ENCODE data around the gene C10orf143.
"Not testable (repeated sequence)": the region's sequence is repeated elsewhere in the genome, so short reads cannot be mapped to it uniquely, and the experiment has no call there.

The C10orf143 gene

DNA sequence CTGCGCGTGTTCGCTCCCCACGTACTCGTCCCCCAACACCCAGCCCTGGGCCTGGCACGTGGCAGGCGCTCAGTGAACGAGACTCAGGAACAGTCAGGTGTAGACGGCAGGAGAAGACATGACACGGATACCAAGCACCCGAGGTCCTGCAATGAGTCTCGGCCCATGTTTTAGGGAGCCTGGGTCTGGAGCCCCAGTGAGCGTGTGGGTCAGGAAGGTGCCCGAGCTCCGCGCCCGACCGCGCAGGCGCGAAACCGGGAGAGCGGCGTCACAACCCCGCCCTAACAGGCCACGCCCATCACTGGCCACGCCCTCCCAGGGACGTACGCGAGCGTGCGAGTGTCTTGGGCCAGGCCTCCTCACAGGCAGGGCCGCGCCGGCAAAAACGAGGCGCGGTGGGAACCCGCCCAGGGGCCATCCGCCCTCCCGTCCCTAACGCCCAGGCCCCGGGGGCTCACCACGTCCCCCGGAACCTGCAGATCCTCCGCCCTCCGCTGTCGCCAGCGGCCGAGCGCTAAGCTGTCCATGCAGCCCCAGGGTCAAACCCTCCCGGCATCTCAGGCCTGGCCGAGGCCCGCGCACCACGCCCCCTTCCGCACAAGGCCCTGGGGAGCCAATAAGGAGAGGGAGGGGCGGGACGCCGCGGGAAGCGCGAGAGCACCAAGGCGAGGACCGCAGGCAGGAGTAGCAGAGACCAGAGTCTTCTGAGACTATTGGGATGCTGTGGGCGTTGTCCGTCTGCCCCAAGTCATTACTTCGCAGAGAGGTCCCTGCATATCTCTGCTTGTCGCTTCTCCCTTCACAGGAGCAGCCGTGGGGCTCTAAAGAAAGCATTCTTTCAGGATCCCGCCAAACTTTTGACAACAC, at the start of gene C10orf143:
Gene C10orf143, minus strand, starts transcription at position 585 of the 867 bp plus-strand sequence. Its CDS starts 58 bp downstream, at position 527.
- peak; percentile 64 for DNase-seq

DNA sequence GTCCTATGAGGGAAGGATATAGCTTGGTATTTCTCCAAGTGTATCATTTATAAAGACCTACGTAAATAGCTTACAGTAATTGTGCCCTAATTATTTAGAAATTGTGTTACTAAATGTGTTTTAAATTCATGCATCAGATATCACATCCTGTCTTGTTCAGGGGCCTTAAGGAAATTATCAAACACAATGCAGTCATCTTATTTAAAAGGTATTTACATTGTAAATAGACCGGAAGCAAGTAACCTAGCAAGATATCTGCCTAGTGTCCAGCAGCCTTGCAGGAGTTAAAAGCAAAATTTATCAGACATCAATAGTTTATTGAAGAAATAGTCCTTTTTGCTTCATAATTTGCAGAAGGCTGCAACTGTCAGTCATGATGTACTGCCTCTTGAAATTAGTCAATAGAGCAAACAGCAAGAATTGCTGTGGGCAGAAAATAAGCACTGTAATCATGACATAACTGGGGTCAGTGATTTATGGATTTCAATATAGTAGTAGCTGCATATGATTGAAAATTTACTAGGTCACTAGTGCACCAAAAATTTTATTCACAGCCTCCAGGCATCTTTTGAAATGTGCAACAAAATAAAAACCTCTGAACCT, 48.7 kb upstream of the C10orf143 start:
- no peak for DNase-seq

DNA sequence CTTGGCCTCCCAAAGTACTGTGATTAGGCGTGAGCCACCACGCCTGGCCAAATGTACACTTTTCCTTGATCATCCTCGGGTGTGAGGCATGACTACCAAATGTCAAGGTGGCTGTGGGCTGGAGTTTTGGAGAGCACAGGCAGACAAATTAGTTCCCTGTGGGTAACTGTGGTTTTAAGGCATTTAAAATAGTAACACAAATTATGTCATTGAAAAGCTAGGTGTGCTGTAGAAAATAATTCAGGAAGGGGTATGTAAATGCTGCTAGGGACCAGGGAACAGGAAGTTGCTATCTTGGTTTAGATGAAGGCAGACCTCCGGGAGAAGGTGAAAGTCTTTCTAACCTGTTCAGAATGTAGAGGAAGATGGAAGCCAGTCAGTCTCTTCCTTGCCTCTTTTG, 35.4 kb upstream of the C10orf143 start:
- no peak for DNase-seq

DNA sequence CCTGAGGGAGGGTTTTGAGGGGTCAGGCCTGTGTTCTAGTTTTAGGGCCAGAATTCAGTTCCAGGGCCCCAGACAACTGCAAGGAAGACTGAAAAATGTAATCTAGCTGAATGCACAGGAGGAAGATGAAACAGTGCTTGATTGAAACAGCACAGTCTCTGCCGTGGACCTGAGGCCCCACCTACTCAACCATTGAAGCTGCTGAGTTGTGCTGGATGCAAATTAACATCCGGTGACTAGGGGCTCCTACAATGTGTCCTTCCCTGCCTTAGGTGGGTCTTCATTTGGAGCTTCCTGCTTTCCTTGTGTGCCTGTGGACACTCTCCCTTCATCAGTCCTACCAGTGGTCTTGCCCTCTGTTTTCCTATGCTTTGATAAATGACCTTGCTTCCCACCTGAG, 31.2 kb upstream of the C10orf143 start:
- no peak for DNase-seq

DNA sequence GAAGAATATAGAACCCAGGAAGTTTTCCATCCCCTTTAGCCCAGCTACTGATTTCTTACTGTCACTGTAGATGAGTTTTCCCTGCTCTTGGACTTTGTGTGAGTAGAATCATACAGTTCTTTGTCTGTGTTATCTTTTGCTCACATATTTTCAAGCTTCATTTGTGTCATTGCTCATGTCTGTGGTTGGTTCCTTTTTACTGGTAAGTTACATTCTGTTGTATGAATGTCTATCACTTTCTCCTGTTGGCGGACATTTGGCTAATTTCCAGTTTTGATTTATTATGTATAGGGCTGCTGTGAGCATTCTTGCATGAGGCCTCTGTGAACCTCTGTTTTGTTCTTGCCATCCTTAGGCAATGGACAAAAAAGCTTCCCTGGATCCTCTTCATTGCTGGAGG, 30.8 kb upstream of the C10orf143 start:
- DNase-seq = no peak

DNA sequence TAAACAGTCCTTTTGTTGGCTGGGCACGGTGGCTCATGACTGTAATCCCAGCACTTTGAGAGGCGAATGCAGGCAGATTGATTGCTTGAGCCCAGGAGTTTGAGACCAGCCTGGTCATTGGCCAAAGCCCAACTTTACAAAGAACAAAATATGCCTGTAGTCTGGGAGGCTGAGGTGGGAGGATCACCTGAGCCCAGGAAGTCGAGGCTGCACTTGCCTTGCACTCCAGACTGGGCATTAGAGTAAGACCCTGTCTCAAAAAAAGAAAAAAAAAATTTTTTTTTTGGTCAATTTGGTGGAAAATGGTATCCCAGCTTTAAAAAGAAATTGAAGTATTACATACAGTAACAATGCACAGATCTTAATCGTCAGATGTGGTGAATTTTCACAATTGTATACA, 30.4 kb upstream of the C10orf143 start:
- DNase-seq = no peak

DNA sequence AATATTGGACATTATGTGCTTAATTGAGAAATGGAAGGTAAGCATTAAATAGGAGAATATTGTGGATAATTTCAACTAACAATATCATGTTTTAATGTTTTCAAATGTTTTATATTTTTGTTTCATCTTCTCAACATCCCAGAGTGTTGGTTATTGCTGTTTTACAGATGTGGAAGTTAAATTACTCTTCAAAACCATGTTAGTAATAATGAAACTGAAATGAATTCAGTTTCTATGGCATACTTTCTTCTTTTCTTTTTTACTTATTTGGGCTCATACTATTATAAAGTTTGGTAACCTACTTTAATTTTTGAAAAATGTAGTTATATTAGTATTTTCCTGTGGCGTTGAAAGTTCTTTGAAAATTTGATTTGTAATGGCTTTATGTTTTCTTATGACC, 29.8 kb upstream of the C10orf143 start:
- no peak for DNase-seq

DNA sequence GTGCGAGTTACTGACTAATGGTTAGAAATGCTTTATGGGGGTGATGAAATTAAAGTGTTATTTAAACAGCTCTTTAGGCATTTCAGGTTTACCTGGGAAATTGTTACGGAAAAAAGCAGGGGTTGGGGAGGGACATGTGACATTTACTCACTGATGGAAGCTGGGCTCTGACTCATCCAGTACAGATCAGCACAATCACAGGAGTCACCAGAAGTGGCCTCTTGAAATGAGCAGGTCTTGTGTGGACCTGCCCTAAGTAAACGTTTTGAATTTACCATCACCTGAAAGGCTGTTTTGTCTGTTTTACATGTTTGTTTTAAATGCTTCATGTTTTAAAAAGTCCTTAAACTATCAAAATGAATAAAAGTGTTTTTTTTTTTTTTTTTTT, 27.8 kb upstream of the C10orf143 start:
- no peak for DNase-seq

DNA sequence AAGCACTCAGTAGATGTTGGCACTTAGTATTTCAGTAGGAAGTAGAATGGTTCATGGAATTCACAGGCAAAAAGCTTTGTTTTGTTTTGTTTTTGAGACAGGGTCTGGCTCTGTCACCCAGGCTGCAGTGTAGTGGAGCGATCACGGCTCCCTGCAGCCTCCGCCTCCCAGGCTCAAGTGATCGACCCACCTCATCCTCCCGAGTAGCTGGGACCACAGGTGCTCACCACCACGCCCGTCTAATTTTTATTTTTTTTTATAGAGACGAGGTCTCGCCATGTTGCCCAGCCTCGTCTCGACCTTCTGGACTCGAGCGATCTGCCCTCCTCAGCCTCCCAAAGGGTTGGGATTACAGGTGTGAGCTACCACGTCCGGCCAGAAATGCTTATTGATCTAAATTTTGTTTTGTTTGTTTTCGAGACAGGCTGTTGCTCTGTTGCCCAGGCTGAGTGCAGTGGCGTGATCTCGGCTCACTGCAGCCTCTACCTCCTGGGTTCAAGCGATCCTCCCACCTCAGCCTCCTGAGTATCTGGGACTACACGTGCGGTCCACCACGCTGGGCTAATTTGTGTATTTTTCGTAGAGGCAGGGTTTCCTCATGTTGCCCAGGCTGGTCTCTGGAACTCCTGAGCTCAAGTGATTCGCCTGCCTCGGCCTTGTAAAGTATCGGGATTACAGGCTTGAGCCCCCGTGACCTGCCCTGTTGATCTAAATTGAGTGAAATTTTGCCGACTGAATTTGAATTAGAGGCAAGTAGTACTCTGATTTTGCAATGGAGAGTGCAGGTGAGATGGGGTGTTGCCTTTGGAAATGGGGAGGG, 27.2 kb upstream of the C10orf143 start:
- no peak for DNase-seq

DNA sequence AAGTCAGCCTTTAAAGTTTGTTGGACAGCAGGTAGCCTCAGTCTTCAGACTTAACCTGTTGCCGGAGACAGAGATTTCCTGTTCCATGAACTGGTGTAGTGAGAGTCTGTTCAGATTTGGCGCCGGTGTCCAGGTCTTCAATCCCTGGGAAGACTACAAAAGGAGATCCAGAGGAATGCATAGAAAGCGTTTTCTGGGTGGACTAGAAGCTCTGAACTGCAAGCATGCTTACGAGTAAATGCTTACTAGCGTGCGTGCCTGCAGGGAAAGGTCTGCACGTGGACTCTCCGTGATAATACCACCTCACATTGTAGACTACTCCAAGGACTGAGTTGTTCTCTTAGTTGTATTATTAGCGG, 26.4 kb upstream of the C10orf143 start:
- no peak for DNase-seq

DNA sequence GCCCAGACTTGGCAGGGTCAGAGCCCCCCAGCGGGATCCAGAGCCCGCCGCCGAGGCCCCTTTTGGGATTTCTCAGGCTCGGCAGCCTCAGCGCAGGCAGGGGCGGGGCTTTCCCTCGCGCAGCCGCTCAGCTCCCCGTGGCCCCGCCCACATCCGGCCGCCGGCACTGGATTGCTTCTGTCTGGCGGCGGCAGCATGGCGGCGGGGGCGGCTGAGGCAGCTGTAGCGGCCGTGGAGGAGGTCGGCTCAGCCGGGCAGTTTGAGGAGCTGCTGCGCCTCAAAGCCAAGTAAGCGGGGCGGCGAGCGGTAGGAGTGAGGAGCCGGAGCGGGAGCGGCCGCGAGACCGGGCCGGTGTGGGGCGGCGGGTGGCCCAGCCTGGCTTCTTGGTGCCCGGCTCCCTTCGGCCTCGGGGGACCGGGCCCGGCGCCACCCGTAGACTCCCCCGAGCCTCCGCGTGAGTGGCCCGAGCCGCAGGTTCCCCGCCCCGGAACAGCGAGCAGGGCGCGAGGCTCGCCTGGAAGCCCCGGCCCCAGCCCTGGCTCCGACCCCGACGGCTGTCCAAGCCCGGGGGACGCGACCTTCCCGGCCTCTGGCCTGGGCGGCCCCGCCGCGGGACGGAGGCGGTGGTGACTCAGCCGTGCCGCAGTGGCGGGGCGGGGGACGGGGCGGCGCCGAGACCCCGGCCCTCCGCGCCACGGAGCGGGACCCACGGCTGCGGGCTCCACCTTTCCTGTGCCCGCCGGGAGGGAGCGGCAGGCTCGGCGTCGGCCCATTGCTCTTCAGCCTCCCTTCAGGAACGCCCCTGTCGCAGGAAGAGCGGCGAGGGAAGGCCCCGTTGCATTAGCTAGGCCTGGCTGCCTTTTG, 25.8 kb upstream of the C10orf143 start, which contains the start of gene GLRX3:
Gene GLRX3, plus strand, starts transcription at position 166 of the 864 bp plus-strand sequence. Its CDS starts 30 bp downstream, at position 196.
- peak; percentile 19 for DNase-seq

DNA sequence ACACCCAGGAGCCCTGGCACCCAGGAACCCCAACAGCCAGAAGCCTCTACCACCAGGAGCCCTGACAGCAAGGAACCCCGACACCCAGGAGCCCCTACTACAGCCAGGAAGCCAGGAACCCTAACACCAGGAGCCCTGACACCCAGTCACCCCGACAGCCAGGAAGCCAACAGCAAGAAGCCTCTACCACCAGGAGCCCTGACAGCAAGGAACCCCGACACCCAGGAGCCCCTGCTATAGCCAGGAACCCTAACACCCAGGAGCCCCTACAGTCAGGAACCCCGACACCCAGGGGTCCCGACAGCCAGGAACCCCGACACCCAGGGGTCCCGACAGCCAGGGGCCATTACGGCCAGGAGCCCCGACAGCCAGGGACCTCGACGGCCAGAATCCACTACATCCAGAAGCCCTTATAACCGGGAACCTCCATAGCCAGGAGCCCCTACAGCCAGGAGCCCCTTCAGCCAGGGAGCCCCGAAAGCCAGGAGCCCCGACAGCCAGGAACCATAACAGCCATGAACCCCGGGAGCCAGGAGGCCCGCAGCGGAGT, 25.1 kb upstream of the C10orf143 start:
- no peak for DNase-seq

DNA sequence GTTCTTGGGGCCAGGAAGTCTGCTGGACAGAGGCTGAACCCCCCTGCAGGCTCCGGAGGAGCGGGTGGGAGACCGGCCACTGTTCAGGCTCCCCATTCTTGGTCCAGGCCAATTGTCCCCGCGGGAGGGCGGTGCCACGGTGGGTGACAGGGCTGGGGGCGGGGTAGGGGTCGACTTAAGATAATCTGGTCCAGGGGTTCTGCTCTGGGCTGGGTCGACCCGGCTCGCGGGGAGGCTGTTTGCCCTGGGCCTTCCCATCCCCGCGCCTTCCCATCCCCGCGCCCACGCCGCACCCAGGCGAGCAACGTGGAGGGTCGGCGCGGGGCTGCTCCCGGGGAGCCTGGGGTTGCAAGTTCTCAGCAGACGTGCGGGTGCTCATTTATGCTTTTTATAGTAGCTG, 18.3 kb upstream of the C10orf143 start:
- DNase-seq = no peak

DNA sequence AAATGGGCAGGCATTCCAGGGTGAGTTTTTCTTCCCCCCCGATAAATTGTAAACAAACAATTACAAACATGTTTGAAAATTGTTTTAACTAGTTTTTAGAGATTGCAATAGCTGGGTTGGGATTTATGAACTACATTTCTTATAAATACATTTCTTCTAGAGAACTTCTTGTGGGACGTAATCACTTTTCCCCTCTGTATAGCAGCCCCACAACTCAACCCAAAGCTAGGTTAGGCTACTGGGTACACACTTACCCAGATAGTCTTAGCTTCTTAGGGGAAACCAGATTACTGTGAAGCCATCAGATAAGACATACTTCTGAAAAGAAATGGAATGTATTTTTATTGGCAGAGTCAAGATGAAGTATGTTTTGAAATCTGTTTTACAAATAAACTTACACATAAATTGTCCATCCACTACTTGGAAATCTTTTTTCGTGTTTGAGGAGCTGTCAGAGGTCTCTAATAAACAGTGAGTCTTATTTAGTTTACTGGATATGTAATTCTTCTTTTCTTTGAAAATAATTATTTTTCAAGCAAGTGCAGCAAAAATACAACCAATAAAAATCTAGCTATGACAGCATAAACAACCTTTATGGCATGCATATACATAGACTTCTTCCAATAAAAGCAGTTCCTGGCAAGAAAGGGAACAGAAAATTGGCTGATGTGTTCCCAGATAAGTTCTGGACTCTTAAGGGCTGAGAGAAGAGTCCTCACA, 17.6 kb upstream of the C10orf143 start:
- no peak for DNase-seq

DNA sequence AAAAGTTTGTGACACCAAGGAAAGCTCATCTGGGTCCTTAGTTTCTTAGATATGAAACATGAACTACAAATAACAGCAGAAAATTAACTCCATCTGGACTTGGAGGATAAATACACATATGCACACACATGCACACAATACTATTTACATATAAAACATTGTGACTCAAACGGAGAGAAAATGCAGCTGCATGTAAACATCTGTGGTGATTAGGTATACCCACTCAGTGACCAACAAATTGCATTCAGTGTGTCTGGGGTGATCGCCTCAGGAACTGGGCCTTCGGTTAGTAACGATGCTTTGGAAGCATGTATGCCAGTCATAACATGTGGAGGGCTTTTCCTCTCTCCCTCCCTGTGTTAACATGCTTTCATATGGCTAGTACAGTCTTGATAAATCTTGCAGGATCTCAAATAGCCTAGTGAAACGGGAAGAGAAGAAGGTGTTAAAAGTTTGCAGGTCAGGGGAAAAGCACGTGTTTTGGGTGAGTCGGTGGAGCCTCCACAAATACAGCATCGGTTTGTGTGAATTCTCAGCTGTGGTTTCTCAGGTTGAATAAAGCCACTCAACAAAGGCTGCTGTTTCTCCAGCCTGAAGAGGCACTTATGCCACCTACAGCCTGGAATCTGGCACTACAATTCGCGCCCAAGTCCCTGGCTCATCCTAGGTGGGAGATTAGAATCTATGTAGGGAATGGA, 16.9 kb upstream of the C10orf143 start:
- peak; percentile 14 for DNase-seq

DNA sequence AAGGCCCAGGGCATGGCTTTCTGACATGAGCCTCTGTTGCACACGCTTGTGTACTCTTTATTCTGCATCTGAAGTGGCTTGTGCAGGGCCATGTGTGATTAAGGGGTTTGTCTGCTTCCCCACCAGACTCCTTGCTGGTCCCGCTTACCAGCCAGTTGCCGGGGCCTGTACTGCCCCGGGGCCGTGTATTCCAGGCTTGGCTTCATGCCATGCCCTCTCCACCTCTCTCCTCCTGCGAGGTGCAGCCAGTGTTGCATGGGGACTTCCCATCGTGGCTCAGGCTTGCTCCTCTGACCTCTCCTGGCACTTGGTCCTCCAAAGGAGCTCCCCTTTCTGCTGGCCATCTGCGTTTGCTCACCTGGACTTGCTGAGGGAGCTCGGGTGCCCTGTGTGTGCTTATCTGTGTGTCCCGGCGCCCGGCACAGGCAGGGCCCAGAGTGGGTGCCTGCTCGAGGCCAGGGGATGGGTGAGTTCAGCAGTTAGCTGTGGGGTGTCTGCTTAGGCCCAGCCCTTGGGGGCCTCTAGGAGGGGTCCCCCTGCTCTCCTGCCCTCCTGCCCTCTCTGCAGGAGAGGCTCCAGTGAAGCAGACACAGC, 11.0 kb upstream of the C10orf143 start:
- DNase-seq = no peak

DNA sequence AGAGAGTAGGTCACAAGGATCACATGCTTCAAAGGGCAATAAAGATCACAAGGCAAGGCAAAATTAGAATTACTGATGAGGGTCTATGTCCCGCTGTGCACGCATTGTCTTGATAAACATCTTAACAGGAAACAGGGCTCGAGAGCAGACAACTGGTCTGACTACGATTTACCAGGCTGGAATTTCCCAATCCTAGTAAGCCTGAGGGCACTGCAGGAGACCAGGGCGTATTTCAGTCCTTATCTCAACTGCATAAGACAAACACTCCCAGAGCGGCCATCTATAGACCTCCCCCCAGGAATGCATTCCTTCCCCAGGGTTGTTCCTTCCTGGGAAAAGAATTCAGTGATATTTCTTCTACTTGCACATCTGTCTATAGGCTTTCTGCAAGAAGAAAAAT, 6.9 kb upstream of the C10orf143 start:
- DNase-seq = not testable (repeated sequence)

DNA sequence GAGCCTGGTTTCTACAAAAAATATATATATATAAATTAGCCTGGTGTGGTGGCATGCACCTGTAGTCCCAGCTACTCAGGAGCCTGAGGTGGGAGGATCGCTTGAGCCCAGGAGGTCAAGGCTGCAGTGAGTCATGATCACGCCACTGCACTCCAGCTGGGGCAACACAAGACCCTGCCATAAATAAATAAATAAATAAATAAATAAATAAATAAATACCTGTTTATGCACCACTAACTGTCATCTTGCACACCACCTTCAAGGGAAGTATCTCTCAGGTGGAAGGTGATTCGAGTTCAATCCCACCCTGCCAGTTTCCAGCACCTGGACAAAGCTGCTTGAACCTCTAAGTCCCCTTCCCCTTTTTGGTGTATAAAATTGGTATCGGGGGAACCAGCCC, 6.3 kb upstream of the C10orf143 start:
- DNase-seq = not testable (repeated sequence)

DNA sequence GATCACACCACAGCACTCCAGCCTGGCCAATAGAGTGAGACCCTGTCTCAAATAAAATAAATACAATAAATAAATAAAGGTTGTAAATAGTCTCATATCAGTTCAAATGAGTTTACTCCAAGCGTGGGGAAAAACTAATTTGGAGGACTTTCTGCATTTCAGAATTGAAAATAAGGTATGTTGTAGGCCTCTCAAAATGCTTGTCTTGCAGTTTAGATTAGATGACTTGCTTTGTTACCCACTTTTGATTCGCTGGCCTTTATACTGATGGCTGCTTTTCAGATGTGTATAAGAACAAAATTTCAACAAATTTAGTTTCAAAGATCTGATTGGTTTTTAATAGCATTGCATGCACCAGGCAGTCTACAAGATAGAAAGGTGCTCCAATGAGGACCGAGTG, 2.2 kb upstream of the C10orf143 start:
- no peak for DNase-seq

DNA sequence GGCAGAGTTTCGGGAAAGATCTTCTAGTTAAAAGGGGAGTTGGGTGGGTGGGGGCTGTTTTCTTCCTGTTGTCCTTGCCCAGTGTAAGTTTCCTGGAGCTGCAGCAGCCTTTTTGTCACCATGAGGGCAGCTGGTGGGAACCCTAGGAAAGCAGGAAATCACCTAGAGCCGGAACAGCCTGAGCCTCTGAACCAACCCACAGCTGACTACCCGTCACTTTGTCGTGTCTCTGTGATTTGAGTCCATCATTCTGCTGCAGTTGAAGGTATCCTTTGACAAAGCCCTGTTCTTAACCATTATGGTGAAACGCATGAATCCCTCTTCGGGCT, 1.2 kb upstream of the C10orf143 start:
- no peak for DNase-seq

Data from NCI-H1694 (cell line).